Activated CD8-positive, alpha-beta T cell treated with anti-CD3 and anti-CD28 coated beads for 36 hours (primary cell): ENCODE results near the gene TRIM47. TPM values are rescaled to one million over a fixed set of nuclear protein-coding genes. Genes with fewer than 3 reads are reported as not detected.
"Not testable (repeated sequence)": the region's sequence is repeated elsewhere in the genome, so short reads cannot be mapped to it uniquely, and the experiment has no call there.

Experiments used
- ATAC-seq: fragments of 200-7000 bp; cut with Tn5 transposase; one replicate; pipeline ENCODE4 v1.10.0; 2021; ENCODE audit warnings: mild to moderate bottlenecking, moderate library complexity
- CTCF ChIA-PET: fragments of 350-600 bp; sonication (Branson Sonifier 250); formaldehyde crosslinking; loops from one replicate; lab custom pipeline; 2021; ENCODE audit warnings: antibody characterized with exemption; lab: Charles Lee
- POLR2A ChIA-PET: fragments of 350-600 bp; sonication (Branson Sonifier 250); formaldehyde crosslinking; loops from one replicate; lab custom pipeline; 2021; ENCODE audit warnings: antibody characterized with exemption; lab: Charles Lee
- DNase-seq: peaks from one replicate; pipeline ENCODE4 v3.0.0-alpha.2; 2020
- H3K27ac Mint-ChIP-seq: one replicate; pipeline ENCODE4 v1.8.0; 2021; ENCODE audit warnings: mild to moderate bottlenecking, mixed read lengths
- H3K27me3 Mint-ChIP-seq: one replicate; pipeline ENCODE4 v1.8.0; 2021; ENCODE audit warnings: mixed read lengths
- H3K36me3 Mint-ChIP-seq: one replicate; pipeline ENCODE4 v1.8.0; 2021; ENCODE audit warnings: low read depth, mixed read lengths
- H3K4me1 Mint-ChIP-seq: one replicate; pipeline ENCODE4 v1.8.0; 2021; ENCODE audit warnings: low read depth, mixed read lengths
- H3K4me3 Mint-ChIP-seq: one replicate; pipeline ENCODE4 v1.8.0; 2021; ENCODE audit warnings: mild to moderate bottlenecking, moderate library complexity, mixed read lengths
- H3K9me3 Mint-ChIP-seq: one replicate; pipeline ENCODE4 v1.8.0; 2021; ENCODE audit warnings: mixed read lengths
- intact Hi-C: fragments of 100-400 bp; cut with micrococcal nuclease; formaldehyde crosslinking; loops from one replicate; pipeline ENCODE4 v1.10.0; 2022
- total RNA-seq, 2 experiments: library from RNA; stranded (reverse); gene quantifications; one replicate each; pipeline ENCODE4 v1.2.3, GENCODE V29; 2021
- TF ChIP-seq, protein P1 (sequence below): fragments of 200-600 bp; IDR thresholded peaks from one replicate; pipeline ENCODE4 v1.8.0; 2022; ENCODE audit warnings: antibody characterized with exemption, mild to moderate bottlenecking

The TRIM47 gene
- total RNA-seq, 2 experiments from 2014 or later: 16.6 to 16.8 TPM

DNA sequence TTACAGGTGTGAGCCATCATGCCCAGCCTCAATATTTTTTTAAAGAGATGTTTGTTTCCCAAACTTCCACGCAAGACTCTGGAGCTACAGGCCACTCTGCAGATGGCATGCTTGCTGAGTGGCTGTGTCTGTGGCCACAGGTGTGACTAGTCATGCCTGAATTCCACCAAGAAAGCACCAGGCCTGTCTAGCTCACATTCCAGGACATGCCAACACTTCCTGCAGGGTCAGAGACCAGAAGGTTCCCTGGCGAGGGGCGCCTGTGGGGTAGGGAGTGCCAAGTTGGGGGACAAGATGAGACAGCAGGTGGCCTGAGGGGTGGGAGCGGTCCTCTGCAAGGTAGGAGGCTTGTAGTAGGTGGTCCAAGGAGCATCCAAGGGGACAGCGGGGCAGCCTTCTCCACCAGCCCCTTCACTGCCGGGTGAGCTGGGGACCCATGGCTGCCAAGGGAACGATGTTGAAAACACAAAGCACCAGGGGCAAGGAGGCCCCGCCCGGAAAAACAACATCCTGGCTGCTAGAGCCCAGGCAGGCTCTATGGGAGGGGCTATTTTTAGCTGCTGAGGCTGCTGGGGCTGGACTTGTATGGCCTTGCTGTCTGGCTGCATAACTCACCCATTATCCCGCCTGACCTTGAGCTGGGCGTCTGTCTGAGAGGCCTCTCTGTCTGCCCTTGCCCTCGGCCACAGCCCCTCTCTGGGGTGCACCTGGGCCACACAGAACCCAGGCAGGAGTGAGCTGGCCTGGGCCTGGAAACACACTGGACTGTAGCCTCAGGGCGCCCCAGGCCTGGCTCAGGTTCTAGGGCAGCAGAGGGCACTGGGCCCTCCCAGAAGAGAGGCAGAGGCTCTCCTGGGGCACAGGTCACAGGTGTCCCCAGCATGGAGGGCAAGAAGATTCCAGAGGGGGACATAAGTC lies 5.7 kb downstream of the TRIM47 start:
- peaks cover 25% of the 10 kb centered on the region for H3K4me1 Mint-ChIP-seq
- ChIA-PET POLR2A (interaction anchor here (1.0 to 6.5 kb wide), 3 partner anchors 15 to 32 kb away, joined by 4 to 72 read pairs (median 5); partner anchors contain the start of genes MRPL38, TRIM65 and WBP2), CTCF (interaction anchor here (1.0 to 9.5 kb wide), 7 partner anchors 8 to 42 kb away, joined by 3 to 107 read pairs (median 3); partner anchors contain the start of gene WBP2)
- peak; percentile 20 for ATAC-seq
- peak; percentile 66 for DNase-seq
- H3K27ac Mint-ChIP-seq: peak overlapping the region; percentile 75
- H3K36me3 Mint-ChIP-seq: peaks cover 3% of the 10 kb centered on the region
- H3K9me3 Mint-ChIP-seq: no peaks in the 10 kb centered on the region
- TF ChIP-seq, protein P1, sequence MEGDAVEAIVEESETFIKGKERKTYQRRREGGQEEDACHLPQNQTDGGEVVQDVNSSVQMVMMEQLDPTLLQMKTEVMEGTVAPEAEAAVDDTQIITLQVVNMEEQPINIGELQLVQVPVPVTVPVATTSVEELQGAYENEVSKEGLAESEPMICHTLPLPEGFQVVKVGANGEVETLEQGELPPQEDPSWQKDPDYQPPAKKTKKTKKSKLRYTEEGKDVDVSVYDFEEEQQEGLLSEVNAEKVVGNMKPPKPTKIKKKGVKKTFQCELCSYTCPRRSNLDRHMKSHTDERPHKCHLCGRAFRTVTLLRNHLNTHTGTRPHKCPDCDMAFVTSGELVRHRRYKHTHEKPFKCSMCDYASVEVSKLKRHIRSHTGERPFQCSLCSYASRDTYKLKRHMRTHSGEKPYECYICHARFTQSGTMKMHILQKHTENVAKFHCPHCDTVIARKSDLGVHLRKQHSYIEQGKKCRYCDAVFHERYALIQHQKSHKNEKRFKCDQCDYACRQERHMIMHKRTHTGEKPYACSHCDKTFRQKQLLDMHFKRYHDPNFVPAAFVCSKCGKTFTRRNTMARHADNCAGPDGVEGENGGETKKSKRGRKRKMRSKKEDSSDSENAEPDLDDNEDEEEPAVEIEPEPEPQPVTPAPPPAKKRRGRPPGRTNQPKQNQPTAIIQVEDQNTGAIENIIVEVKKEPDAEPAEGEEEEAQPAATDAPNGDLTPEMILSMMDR: no peak
- intact Hi-C loops: no loop called here
- no peaks in the 10 kb centered on the region for H3K27me3 Mint-ChIP-seq
- no peak overlapping the region for H3K4me3 Mint-ChIP-seq

DNA sequence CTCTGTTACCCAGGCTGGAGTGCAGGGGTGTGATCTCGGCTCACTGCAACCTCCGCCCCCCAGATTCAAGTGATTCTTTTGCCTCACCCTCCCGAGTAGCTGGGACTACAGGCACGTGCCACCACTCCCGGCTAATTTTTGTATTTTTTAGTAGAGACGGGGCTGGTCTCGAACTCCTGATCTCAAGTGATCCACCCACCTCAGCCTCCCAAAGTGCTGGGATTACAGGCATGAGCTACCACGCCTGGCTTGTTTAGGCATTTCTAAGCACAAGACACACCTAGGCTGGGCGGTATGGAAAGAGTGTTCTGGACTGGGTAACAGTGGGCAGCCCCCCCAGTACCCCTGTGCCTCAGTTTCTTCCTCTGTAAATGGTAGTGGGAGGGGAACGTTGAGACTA lies 8.2 kb downstream of the TRIM47 start:
- POLR2A ChIA-PET: interaction anchor here (1.3 kb wide), 1 partner anchor 9 kb away, joined by 3 read pairs; no protein-coding TSS in a partner anchor
- not testable (repeated sequence) for H3K4me3 Mint-ChIP-seq, H3K36me3 Mint-ChIP-seq

DNA sequence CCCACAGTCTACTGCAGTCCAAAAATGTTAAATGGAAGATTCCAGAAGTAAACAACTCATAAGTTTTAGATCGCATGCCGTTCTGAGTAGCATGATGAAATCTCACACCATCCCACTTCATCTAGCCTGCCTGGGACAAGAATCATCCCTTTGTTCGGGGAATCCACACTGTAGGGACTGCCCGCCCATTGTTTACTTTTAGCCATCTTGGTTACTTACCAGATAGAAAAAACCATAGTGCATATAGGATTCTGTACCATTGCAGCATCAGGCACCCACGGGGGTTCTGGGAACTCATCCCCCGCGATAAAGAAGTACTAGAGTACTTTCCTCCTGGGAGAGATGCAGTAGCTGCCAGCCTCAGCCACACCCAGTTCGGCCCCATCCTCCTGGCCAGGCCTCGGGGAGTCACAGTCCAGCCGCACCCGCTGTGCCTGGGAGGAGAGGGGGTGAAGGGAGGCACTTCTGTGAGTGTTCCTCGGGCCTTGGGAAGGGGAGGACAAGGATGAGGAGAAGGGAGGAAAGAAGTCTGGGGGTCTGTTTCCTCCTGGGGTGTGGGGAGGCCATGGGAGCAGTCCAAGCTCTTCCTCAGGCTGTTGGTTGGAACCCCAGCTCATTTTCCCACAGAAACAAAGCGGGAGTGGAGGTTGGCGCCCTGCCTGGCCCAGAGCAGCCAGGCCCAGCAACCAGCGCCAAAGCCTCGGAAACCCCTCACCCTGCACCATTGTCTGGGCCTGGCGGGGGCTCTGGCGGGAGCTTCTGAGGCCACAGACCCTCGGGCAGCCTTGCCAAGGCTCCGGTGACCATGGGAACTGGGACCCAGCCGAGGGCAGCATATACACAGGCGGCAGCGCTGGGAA lies 8.9 kb downstream of the TRIM47 start:
- DNase-seq (no peak), ATAC-seq (no peak)
- Mint-ChIP-seq H3K4me1 (peaks cover 22% of the 10 kb centered on the region), H3K4me3 (no peak overlapping the region), H3K9me3 (no peaks in the 10 kb centered on the region), H3K27me3 (no peaks in the 10 kb centered on the region), H3K27ac (no peak overlapping the region), H3K36me3 (no peaks in the 10 kb centered on the region)
- TF ChIP-seq, protein P1: no peak
- ChIA-PET POLR2A (interaction anchor here (1.3 kb wide), 1 partner anchor 10 kb away, joined by 3 read pairs; no protein-coding TSS in a partner anchor), CTCF (interaction anchor here (1.0 to 9.5 kb wide), 2 partner anchors 9 kb away, joined by 6 to 107 read pairs; partner anchors contain the start of gene TRIM47)
- intact Hi-C loops: no loop called here

More for the DNA sequence above, 8.2 kb downstream of the TRIM47 start:
- H3K4me1 Mint-ChIP-seq: peaks cover 17% of the 10 kb centered on the region
- H3K9me3 Mint-ChIP-seq, H3K27ac Mint-ChIP-seq, intact Hi-C loops, H3K27me3 Mint-ChIP-seq, ATAC-seq, DNase-seq: not testable (repeated sequence)
- CTCF ChIA-PET: interaction anchor here (1.0 to 9.5 kb wide), 2 partner anchors 8 to 10 kb away, joined by 6 to 107 read pairs; partner anchors contain the start of gene TRIM47

DNA sequence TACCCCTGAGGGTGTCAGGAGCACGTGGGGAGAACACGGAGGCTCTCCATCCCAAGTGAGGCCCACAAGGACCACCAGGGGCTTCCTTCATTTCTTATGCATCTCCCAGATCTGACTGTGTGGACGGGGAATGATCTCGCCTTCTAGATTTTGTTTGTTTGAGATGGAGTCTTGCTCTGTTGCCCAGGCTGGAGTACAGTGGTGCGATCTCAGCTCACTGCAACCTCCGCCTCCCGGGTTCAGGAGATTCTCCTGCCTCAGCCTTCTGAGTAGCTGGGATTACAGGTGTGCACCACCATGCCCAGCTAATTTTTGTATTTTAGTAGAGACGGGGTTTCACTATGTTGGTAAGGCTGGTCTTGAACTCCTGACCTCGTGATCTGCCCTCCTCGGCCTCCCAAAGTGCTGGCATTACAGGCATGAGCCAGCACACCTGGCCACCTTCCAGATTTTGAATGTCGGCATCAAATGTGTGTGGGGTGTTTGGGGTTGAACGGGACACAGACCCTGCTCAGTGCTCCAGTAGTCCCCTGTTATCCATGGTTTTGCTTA lies 9.6 kb downstream of the TRIM47 start:
- POLR2A ChIA-PET: not testable (repeated sequence)

DNA sequence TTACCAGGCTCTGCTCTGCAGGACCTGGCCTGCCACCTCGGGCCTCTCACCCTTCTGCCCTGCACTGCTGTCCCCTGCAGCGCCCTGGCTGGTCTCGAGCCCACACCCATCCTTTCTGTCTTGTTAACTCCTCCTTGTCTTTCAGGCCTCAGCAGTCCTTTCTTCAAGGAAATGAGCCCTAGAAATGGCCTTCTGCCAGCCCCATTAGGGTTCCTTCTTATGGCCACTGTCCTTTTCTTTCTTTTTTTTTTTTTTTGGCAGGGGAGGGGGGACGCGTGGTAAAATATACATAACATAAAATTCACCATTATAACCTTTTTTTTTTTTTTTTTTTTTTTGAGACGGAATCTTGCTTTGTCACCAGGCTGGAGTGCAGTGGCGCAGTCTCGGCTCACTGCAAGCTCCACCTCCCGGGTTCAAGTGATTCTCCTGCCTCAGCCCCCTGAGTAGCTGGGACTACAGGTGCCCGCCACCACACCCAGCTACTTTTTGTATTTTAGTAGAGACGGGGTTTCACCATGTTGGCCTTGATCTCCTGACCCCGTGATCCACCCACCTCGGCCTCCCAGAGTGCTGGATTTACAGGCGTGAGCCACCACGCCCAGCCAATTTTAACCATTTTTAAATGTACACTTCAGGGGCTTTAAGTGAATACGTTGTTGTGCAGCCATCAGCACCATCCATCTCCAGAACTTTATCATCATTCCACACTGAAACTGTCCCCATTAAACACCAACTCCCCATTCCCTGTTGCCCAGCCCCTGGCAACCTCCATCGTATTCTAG lies 12.8 kb downstream of the TRIM47 start:
- DNase-seq, ATAC-seq, H3K9me3 Mint-ChIP-seq, H3K27me3 Mint-ChIP-seq, intact Hi-C loops, H3K36me3 Mint-ChIP-seq, H3K4me3 Mint-ChIP-seq: not testable (repeated sequence)
- ChIA-PET CTCF (interaction anchor here (1.1 to 3.8 kb wide), 5 partner anchors 8 to 79 kb away, joined by 3 to 11 read pairs (median 3); partner anchors contain the start of gene WBP2), POLR2A (interaction anchor here (0.7 to 1.8 kb wide), 3 partner anchors 9 to 87 kb away, joined by 3 to 16 read pairs (median 8); partner anchors contain the start of gene WBP2)
- H3K4me1 Mint-ChIP-seq: peaks cover 17% of the 10 kb centered on the region
- peak overlapping the region; percentile 78 for H3K27ac Mint-ChIP-seq

More for the DNA sequence above, 9.6 kb downstream of the TRIM47 start:
- DNase-seq, ATAC-seq, H3K9me3 Mint-ChIP-seq, intact Hi-C loops, H3K4me3 Mint-ChIP-seq, H3K27ac Mint-ChIP-seq, H3K27me3 Mint-ChIP-seq, H3K36me3 Mint-ChIP-seq: not testable (repeated sequence)
- H3K4me1 Mint-ChIP-seq: peaks cover 27% of the 10 kb centered on the region
- CTCF ChIA-PET: interaction anchor here (1.0 to 9.5 kb wide), 4 partner anchors 8 to 105 kb away, joined by 3 to 107 read pairs (median 6); no protein-coding TSS in a partner anchor

DNA sequence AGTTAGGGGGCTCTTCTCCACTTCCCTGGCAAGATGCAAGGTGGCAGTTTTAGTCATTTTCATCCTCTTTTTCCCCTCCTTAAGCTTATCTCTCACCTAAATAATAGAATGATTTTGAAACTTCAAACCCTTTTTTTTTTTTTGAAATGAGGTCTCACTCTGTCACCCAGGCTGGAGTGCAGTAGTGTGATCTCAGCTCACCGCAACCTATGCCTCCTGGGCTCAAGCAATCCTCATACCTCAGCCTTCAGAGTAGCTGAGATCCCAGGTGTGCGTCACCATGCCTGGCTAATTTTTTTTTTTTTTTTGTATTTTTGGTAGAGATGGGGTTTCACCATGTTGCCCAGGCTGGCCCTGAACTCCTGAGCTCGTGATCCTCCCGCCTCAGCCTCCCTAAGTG lies 13.5 kb downstream of the TRIM47 start:
- H3K36me3 Mint-ChIP-seq, H3K4me3 Mint-ChIP-seq, H3K27me3 Mint-ChIP-seq, intact Hi-C loops, H3K9me3 Mint-ChIP-seq: not testable (repeated sequence)
- Mint-ChIP-seq H3K4me1 (peaks cover 17% of the 10 kb centered on the region), H3K27ac (peak overlapping the region; percentile 78)
- ChIA-PET CTCF (interaction anchor here (0.9 to 3.8 kb wide), 7 partner anchors 9 to 141 kb away, joined by 3 to 11 read pairs (median 3); partner anchors contain the start of gene WBP2), POLR2A (interaction anchor here (0.7 to 1.8 kb wide), 3 partner anchors 9 to 86 kb away, joined by 3 to 16 read pairs (median 8); partner anchors contain the start of gene WBP2)
- peak; percentile 60 for ATAC-seq
- peak; percentile 35 for DNase-seq
